IPS-NIHi11 (cell line): ENCODE measurements around the gene AKAP8L.

Experiments
- DNase-seq: peaks from one replicate; pipeline ENCODE4 v3.0.0; 2012; ENCODE audit warnings: mixed read lengths, low spot score

The AKAP8L gene

GRCh38 chr19:15418579-15419412 lies at the start of gene AKAP8L:
AKAP8L (minus strand) TSS chr19:15418988; CDS start chr19:15418923, 65 bp downstream.
- peak; percentile 99 for DNase-seq

DNA sequence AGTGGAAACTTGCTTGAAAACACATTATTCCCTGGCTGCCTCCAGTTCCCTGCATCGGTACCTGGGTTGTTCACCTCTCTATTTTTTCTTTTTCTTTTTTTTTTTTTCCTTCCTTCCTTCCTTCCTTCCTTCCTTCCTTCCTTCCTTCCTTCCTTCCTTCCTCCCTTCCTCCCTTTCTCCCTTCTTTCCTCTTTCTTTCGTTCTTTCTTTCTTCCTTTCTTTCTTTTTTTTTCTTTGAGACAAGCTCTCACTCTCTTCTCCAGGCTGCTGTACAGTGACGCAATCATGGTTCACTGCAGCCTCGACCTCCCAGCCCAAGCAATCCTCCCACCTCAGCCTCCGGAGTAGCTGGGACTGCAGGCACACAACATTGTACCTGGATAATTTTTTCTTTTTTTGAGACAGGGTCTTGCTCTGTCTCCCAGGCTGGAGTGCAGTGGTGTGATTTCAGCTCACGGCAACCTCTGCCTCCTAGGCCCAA lies 49.0 kb upstream of the AKAP8L start:
- DNase-seq = no peak

DNA sequence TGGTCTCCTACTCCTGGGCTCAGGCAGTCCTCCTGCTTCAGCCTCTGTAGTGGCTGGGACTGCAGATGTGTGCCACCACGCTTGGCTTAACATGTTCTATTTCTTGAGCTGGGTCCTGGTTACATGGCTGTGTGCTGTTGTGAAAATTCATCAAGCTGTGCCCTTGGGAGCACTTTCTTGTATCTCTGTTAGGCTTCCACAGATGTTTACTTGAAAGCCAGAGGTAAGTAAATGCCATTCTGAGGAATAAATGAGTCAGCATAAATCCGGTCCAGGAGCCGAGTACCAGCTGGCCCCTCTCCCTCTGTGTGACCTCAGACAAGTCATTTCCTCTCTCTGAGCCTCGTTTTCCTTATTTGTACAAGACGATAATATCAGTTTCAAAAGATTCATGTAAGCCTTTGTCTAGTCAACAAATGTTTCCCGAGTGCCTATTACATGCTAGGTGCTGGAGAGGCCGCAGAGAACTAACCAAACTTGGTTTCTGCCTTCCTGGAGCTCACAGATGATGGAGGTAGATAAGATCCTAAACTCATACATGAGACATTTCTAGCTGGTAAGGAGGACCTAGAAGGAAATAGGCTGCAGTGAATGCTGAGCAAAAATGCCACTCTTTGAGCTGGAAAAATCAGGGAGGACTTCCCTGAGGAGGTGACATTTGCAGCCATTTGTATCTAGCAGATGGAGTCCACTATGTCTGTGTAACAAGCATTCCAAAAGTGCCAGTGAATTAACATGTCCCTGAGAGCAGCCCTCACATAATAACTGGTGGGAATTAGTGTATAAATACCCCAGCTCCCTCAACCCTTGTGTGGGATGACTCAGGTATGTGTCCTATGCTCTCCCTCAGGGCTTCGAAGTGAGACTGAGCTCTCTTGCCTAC lies 48.3 kb upstream of the AKAP8L start:
- DNase-seq = no peak

- DNase-seq = no peak
Observed at GRCh38 chr19:15464394-15465385, 45.9 kb upstream of the AKAP8L start, which contains the start of gene RASAL3. RASAL3 (minus strand) TSS chr19:15464544; CDS start chr19:15464358, 186 bp downstream.

GRCh38 chr19:15463861-15464371 lies 45.1 kb upstream of the AKAP8L start:
- DNase-seq = no peak

- no peak for DNase-seq
Observed at GRCh38 chr19:15461694-15462093, 42.9 kb upstream of the AKAP8L start.

DNA sequence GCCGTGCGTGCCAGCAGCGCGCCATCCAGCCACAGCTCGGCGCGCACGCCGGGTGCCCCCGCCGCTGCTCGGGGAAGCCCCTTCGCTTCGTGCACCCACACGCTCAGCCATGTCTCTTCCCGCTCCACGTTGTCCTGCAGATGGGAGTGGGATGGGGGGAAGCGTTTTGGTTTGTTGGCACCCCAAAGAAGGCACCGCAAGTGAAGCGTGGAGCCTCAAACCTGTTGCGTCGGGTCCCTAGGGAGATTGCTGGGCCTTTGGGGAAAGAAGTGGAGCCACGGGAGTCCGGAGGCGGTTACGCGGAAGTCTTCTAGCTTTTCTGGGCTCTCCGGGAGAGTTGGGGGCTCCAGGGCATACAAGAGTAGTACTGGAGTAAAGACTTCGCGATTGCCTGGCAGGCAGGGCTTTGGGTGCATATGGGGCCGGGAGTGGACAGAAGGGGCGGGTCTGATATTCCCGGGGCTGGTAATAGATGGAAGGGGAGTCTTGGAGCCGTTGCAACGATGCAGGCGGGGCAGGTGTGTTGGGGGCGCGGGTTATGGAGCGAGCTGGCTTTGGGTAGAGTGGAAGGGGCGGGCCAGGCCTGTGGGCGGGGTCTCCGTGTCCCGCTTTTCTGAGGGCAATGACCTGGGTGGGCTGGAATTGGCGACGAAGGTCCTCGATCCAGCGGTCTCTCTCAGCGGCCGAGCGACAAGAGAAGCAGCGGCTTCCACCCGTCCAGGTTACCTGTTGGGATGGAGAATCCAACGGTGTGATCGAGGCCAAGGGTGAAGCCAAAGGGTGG lies 39.1 kb upstream of the AKAP8L start:
- no peak for DNase-seq

DNA sequence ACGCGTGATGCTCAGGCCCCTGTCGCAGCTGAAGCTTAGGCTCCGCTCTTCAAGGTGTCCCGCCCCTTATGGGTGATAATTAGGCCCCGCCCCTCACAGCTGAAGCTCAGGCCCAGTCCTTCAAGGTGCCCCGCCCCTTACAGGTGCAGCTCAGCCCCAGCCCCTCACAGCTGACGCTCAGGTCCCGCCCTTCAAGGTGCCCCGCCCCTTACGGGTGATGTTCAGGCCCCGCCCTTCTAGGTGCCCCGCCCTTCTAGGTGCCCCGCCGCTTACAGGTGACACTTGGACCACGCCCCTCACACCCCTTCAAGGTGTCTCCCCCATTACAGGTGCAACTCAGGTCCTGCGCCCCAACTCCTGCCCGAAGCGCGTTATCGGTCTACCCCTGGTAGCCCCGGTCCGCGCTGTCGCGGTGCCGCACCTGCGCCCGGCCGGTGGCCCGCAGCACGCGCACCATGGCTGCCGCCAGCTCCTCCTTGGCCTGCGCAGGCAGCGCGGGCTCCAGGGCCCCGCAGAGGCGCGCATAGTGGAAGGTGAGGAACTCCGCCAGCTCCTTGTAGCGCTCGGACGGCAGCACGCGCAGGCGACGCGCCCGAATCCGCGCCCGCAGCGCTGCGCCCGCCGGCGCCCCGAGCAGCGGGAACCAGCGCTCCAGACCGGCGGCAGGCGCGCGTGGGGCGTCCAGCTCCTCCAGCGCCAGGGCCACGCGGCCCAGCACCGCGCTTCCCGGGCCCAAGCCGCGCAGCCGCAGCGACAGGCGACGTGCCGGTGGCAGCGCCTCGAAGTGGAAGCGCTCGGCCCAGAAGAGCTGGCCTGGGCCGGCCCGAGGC lies 38.3 kb upstream of the AKAP8L start:
- DNase-seq = peak; percentile 90

DNA sequence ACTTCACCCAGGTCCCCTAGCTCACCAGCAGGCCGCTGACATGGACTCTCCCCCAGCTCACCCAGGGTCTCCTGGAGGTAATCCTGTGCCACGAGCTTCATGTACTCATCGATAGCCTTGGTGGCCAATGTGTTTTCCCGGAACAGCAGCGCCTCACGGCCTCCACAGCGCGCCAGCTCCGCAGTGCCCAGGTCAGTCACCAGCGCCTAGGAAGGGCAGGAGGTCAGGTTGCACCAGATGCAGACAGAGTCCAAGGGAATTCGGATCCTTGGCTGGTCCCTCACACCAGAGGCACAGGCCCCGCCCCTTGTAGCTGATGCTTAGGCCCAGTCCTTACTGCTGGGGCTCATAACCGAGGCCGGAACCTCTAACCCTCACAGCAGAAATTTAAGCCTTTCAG lies 37.7 kb upstream of the AKAP8L start:
- no peak for DNase-seq

DNA sequence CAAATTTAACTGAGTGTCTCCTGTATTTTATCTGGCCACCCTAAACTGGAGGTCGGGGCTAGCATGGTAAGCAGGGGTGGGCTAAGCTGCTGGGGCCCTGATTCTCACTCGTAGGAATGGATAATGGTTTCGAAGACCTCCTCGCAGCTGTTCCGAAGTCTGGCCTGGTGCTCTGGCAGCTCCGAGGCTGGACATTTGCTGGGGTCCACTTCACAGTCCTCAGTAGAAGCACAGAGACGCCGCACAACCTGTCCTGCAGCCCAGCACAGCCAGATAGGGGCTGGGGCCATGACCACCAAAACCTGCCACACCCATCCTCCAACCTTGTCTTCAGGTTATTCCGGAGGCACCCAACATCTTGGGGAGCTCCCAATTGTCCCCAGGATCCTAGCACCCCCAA lies 37.2 kb upstream of the AKAP8L start:
- no peak for DNase-seq

DNA sequence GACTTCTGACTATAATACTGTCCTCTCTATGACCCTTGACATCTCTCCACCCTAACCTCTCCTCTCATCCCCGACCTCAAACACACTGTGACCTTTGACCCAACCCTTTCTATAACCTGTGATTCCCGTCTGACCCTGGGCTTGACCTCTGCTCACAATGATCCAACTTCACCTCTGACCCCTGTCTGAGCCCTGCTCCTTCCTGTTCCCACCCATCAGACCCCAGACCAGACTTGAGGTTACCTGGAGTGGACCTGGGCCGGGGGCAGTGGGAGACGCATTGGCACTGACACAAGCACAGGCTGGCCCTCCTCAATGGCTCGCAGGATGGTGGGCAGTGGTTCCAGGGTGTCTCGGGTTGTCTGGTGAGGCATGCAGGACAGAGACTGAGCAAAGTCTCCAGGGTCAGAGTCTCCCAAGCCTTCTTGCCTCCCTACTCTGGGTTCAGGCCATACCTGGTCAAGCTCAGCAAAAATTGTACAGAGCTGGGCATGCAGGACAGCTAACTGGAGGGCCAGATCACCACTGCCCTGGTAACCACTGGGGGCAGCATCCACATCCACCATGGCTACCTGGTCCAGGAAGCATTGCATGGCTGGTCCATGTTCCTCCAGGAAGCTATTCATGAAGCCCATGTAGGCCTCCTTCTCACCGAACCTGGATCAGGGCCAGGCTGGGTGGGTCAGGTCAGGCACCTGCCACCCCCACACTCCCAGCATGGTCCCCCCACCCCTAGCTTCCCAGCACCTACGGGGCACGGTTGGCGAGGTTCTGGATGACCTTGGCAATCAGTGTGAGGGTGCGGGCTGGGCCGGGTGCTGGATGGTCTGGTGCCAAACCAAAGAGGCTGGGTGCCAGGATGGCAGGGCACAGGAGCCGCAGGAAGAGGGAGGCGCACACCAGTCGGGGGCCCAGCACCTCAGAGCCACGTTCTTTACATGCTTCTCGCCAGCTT lies 35.4 kb upstream of the AKAP8L start:
- DNase-seq = no peak

DNA sequence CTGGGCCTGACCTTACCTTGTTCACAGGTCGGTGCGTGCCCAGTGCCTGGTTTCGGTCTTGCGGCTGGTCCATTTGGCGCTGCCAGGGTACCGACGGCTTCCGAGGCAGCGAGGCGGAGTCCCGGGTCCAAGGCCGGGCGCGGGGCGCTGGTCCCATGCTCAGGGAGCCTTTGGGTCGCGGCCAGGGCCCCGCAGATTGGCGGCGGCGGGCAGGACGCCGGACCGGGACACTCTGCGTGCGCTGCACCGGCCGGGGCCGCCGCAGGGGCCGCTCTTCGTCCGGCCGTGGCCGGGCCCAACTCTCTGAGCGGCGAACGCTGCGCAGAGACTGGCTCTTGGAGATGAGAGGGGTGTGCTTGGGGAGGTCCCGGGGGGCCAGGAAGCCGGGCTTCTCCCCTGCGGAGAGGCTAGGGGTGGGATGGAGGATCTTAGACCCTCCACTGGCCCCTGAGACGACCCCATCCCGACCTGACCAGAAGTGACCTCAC lies 34.3 kb upstream of the AKAP8L start:
- DNase-seq = peak; percentile 61

DNA sequence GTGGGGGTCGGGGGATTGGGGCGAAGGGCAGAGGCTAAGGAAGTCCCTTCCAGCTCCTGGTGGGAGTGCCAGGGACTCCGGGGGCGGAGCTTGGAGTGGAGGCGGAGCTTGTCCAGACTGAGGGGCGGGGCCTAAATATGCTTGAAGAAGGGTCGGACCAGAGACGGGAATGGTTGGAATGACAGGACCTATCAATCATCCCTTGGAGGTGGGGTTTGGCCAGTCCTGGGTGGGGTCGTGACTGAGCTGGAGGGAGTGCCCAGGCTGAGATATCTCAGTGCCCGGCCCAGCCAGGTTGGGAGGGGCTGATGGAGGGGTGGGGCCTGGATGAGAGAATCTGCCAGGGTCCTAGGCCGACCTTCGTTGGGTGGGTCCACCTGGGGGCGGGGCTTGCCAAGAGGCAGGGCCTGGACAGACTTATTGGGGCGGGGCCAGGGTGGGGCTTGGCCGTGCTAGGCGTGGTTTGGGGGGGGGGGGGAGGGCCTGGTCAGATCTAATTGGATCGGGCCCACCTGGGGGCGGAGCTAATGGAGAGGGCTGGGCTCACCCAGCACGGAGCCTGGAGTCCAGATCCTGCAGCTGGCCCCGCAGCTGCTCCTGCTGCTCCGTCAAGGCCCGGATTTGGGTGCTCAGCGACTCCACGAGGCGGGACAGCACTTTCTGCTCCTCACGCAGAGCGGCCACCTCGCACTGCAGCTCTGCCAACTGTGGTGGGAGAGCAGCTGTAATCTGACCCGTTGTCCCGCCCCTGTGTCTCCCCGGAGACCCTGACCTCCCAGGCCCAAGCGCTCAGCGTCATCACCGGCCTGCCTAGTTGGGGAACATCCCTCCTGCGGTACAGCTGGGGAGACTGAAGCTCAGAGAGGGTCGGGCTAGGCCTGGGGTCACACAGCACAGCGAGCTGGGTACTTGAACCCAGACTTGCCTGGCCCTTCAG lies 33.6 kb upstream of the AKAP8L start:
- DNase-seq = peak; percentile 94

DNA sequence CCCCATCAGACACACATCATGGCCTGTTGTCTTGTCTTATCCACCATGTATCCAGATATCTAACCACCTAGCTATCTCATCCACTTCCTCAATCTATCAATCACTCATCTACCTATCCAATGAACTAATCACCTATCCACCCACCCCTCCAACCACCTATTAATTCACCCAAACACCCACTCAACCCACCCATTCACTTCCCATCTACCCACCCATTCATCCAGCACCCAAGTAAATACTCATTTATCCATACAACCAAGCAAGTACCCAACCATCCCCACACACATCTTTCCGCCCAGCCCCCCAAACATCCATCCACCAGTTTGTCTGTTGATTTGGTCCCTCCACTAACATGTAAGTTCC lies 31.7 kb upstream of the AKAP8L start:
- DNase-seq = no peak

- DNase-seq = peak; percentile 92
Observed at GRCh38 chr19:15449620-15450527, 31.1 kb upstream of the AKAP8L start, which contains the start of gene WIZ. WIZ (minus strand) TSS chr19:15449956; CDS start chr19:15448307, 1,649 bp downstream.
